NB4 (cell line): ENCODE results near the gene GABRG3.

Experiments used
- CTCF ChIP-seq: IDR thresholded peaks from one replicate; pipeline ENCODE4 v1.5.1; 2012; ENCODE audit warnings: low read depth, low read length
- MAX ChIP-seq: IDR thresholded peaks from 2 replicates; pipeline ENCODE4 v1.6.1; 2011; ENCODE audit warnings: low read depth, low read length
- MYC ChIP-seq: IDR thresholded peaks from 2 replicates; pipeline ENCODE4 v1.6.1; 2011; ENCODE audit warnings: low read depth, low read length
- POLR2A ChIP-seq: IDR thresholded peaks from 2 replicates; pipeline ENCODE4 v1.6.1; 2011; ENCODE audit warnings: mild to moderate bottlenecking; ENCODE audit not compliant: insufficient read length; ENCODE audit errors: extremely low read depth

GRCh38 chr15:27166917-27167316 lies 195.9 kb downstream of the GABRG3 start:
- TF ChIP-seq POLR2A = no peak
- no peak for TF ChIP-seq CTCF
- TF ChIP-seq MYC = no peak
- TF ChIP-seq MAX = no peak
